ENCODE data around the gene INPP5D.

- TF ChIP-seq CTCF (IDR thresholded peaks at IDR 0.05; ENCODE audit: extremely low read depth in 1 of 2, insufficient read depth in 1 of 2, low read depth in 1 of 2, low read length in 2 of 2) (no peak), POLR2AphosphoS5 (IDR thresholded peaks at IDR 0.05; ENCODE audit: insufficient read depth, low read depth, low read length) (no peak), POLR2A (IDR thresholded peaks at IDR 0.05; ENCODE audit: low read depth, low read length) (no peak), EZH2 (IDR thresholded peaks at IDR 0.05; ENCODE audit: borderline replicate concordance, low read depth, low read length, severe bottlenecking) (no peak)
- TF ChIP-seq, protein P1, sequence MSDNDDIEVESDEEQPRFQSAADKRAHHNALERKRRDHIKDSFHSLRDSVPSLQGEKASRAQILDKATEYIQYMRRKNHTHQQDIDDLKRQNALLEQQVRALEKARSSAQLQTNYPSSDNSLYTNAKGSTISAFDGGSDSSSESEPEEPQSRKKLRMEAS (IDR thresholded peaks at IDR 0.05; ENCODE audit: insufficient read depth, insufficient read length): no peak
Measured at GRCh38 chr2:233184669-233185068, 124.5 kb downstream of the INPP5D start.

All from endothelial cell of umbilical vein (primary cell).